OCI-LY7 (cell line): ENCODE data around the gene NAA25. TPM values are rescaled to one million over a fixed set of nuclear protein-coding genes. Genes with fewer than 3 reads are reported as not detected.

Experiments used
- BruUV-seq: library from RNA; stranded (reverse); fragments of 400-500 nt; replicated peaks from 2 replicates; lab custom pipeline; 2021; lab: Mats Ljungman, UMichigan
- CTCF ChIA-PET: fragments of 300-600 bp; sonication (Branson Sonifier 250); formaldehyde crosslinking; loops from one replicate; lab custom pipeline; 2022; ENCODE audit warnings: antibody characterized with exemption; ENCODE audit not compliant: unreplicated experiment; lab: Charles Lee
- POLR2A ChIA-PET: fragments of 300-600 bp; sonication (Branson Sonifier 250); formaldehyde crosslinking; loops from one replicate; lab custom pipeline; 2022; ENCODE audit warnings: antibody characterized with exemption; lab: Charles Lee
- DNase-seq: peaks from one replicate; pipeline ENCODE4 v3.0.0-alpha.2; 2015; ENCODE audit warnings: low spot score
- H2AFZ ChIP-seq: fragments of 200-600 bp; sonication (generic), shearing (Covaris generic); 2 replicates; pipeline ENCODE4 v1.6.1; 2014; ENCODE audit warnings: mild to moderate bottlenecking, antibody characterized with exemption, low read length, moderate library complexity
- H3K27ac ChIP-seq: fragments of 200-600 bp; sonication (generic); 2 replicates; pipeline ENCODE4 v1.5.1; 2014; ENCODE audit warnings: mixed run types, low read depth, mild to moderate bottlenecking, moderate library complexity, low read length, inconsistent platforms; ENCODE audit not compliant: poor library complexity, severe bottlenecking
- H3K36me3 ChIP-seq: fragments of 200-600 bp; sonication (generic); 2 replicates; pipeline ENCODE4 v1.6.1; 2014; ENCODE audit warnings: mild to moderate bottlenecking, antibody characterized with exemption, low read length, moderate library complexity, mixed read lengths; ENCODE audit not compliant: insufficient read depth
- H3K4me1 ChIP-seq: fragments of 200-600 bp; sonication (generic); 2 replicates; pipeline ENCODE4 v1.5.1; 2014; ENCODE audit warnings: mild to moderate bottlenecking, low read length; ENCODE audit not compliant: insufficient read depth, poor library complexity, severe bottlenecking
- H3K4me2 ChIP-seq: fragments of 200-600 bp; sonication (generic); 2 replicates; pipeline ENCODE4 v1.6.1; 2014; ENCODE audit warnings: mild to moderate bottlenecking, low read length
- H3K4me3 ChIP-seq: fragments of 200-600 bp; sonication (generic); 2 replicates; pipeline ENCODE4 v1.5.1; 2014; ENCODE audit warnings: mild to moderate bottlenecking, low read depth, low read length; ENCODE audit not compliant: poor library complexity, severe bottlenecking
- H3K79me2 ChIP-seq: fragments of 200-600 bp; sonication (generic); 2 replicates; pipeline ENCODE4 v1.6.1; 2016; ENCODE audit warnings: low read depth, mild to moderate bottlenecking, low read length, moderate library complexity, mixed read lengths; ENCODE audit not compliant: insufficient read depth
- H3K9me2 ChIP-seq: fragments of 200-600 bp; sonication (generic); 2 replicates; pipeline ENCODE4 v1.6.1; 2016; ENCODE audit warnings: mild to moderate bottlenecking, low read length, mixed read lengths; ENCODE audit not compliant: insufficient read depth
- H3K9me3 ChIP-seq: fragments of 200-600 bp; sonication (generic); 2 replicates; pipeline ENCODE4 v1.6.1; 2014; ENCODE audit warnings: mild to moderate bottlenecking, mixed run types, low read length, mixed read lengths
- H4K20me1 ChIP-seq: fragments of 200-600 bp; sonication (generic); 2 replicates; pipeline ENCODE4 v1.6.1; 2014; ENCODE audit warnings: mild to moderate bottlenecking, antibody characterized with exemption, low read length, moderate library complexity, mixed read lengths; ENCODE audit not compliant: insufficient read depth
- EZH2phosphoT487 ChIP-seq: fragments of 200-600 bp; sonication (generic); IDR thresholded peaks from 2 replicates; pipeline ENCODE4 v1.6.1; 2018; ENCODE audit warnings: low read depth, borderline replicate concordance, mild to moderate bottlenecking, mixed run types, antibody characterized with exemption, low read length, moderate library complexity, mixed read lengths
- intact Hi-C: fragments of 100-400 bp; cut with micrococcal nuclease; formaldehyde crosslinking; loops from one replicate; pipeline ENCODE4 v1.10.0; 2022; ENCODE audit not compliant: unreplicated experiment
- total RNA-seq, 2 experiments: library from RNA; depleted of rRNA in 1 of 2; stranded (reverse); fragments of >200 nt in 1 of 2; shearing (Covaris generic) in 1 of 2; gene quantifications; 2 replicates each; pipeline ENCODE4 v1.2.3, GENCODE V29; 2014 to 2022
- TF ChIP-seq, protein P1 (sequence below): fragments of 200-600 bp; sonication (generic); conservative IDR thresholded peaks from 2 replicates; pipeline ENCODE4 v1.5.1; 2014; ENCODE audit warnings: mild to moderate bottlenecking, antibody characterized with exemption, low read length, moderate library complexity, mixed read lengths

NAA25 gene
- total RNA-seq, 2 experiments from 2014 or later = 27.4 to 50.3 TPM

DNA sequence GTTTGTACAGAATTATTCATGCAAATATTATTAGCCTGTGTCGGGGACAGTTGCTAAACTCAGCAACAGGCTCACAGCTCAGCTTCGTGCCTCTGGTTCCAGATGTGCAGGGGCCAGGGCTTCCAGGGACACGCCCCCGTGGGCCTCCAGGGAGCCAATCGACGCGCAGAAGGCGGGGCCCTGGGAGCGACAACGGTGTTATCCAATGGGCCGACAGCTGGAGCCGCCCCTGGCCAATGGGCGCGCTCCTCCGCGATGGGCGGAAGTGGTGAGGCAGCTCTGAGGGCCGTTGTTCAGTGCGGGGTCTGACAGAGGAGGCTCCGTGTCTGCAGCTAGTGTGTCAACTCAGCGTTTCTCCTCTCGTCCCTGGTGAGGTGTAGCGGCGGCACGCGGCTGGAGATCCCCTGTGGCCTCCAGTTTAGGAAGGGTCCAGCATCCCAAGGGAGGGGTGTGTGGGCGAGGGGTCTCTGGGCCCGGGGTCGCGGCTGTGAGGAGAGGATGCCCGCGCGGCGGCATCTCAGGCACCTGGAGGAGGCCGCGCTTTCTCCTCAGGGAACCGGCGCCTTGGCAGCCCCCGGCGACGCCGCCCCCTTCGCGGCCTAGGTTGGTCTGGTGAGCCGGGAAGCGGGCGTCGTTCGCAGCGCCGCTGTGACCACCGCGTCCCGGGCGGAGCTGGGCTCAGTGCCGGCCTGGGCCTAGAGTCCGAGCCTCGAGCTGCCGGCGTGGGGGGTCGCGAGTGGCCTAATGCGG, 16.8 kb upstream of the NAA25 start, which contains the start of gene TRAFD1:
TSS of gene TRAFD1 (plus strand) at position 311 of the 750 bp plus-strand sequence. CDS start 4,963 bp downstream, outside the sequence.
- Histone ChIP-seq H3K9me3 (no peaks in the 10 kb centered on the region), H3K79me2 (no peaks in the 10 kb centered on the region), H3K9me2 (no peaks in the 10 kb centered on the region), H2AFZ (peak within 1 kb of the TSS; percentile 46), H4K20me1 (no peaks in the 10 kb centered on the region), H3K27ac (peak within 1 kb of the TSS; percentile 26), H3K4me2 (peak within 1 kb of the TSS; percentile 89), H3K4me1 (peaks cover 25% of the 10 kb centered on the region), H3K36me3 (no peaks in the 10 kb centered on the region), H3K4me3 (peak within 1 kb of the TSS; percentile 79)
- BruUV-seq = no TSS peak
- intact Hi-C loops = no loop called here
- TF ChIP-seq, protein P1, sequence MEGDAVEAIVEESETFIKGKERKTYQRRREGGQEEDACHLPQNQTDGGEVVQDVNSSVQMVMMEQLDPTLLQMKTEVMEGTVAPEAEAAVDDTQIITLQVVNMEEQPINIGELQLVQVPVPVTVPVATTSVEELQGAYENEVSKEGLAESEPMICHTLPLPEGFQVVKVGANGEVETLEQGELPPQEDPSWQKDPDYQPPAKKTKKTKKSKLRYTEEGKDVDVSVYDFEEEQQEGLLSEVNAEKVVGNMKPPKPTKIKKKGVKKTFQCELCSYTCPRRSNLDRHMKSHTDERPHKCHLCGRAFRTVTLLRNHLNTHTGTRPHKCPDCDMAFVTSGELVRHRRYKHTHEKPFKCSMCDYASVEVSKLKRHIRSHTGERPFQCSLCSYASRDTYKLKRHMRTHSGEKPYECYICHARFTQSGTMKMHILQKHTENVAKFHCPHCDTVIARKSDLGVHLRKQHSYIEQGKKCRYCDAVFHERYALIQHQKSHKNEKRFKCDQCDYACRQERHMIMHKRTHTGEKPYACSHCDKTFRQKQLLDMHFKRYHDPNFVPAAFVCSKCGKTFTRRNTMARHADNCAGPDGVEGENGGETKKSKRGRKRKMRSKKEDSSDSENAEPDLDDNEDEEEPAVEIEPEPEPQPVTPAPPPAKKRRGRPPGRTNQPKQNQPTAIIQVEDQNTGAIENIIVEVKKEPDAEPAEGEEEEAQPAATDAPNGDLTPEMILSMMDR = no peak
- TF ChIP-seq EZH2phosphoT487 = no peak
- POLR2A ChIA-PET = interaction anchor here (0.5 to 3.3 kb wide), 7 partner anchors 9 to 611 kb away, joined by 3 to 36 read pairs (median 4); partner anchors contain the start of genes ERP29 and NAA25
- CTCF ChIA-PET = interaction anchor here (0.6 to 0.7 kb wide), 3 partner anchors 17 to 604 kb away, joined by 3 to 4 read pairs (median 3); partner anchors contain the start of gene NAA25
- peak; percentile 98 for DNase-seq

DNA sequence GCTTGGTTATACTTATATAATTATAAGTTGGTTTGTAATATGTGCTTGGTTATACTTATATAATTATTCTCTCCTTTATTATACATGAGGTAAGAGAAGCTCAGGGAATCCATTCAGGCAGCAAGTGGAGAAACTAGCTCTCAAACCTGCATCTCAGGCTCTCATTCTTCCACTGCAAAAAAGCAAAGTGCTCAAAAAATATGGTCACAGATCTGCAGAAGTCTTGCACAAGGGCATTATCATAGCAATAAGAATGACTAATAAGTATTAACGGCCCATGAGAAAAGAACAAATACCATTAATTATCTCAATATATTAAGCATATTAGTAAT, 16.3 kb upstream of the NAA25 start:
- Histone ChIP-seq H3K27ac (no peak overlapping the region), H3K79me2 (no peaks in the 10 kb centered on the region), H2AFZ (no peak overlapping the region; the same call in 1 of the 2 replicates), H3K4me1 (peaks cover 20% of the 10 kb centered on the region), H3K9me2 (no peaks in the 10 kb centered on the region), H3K36me3 (no peaks in the 10 kb centered on the region), H3K4me3 (peak overlapping the region; percentile 79), H3K9me3 (no peaks in the 10 kb centered on the region), H4K20me1 (no peaks in the 10 kb centered on the region), H3K4me2 (peak overlapping the region; percentile 65)
- intact Hi-C loops = no loop called here
- ChIA-PET POLR2A (interaction anchor here (1.1 to 3.3 kb wide), 5 partner anchors 10 to 111 kb away, joined by 3 to 36 read pairs (median 4); partner anchors contain the start of genes ERP29 and NAA25), CTCF (interaction anchor here (0.7 kb wide), 1 partner anchor 16 kb away, joined by 3 read pairs; the partner anchor contains the start of gene NAA25)
- no peak for DNase-seq
- TF ChIP-seq EZH2phosphoT487 = no peak
- TF ChIP-seq, protein P1 = no peak
- BruUV-seq = no TSS peak
